IMR-90 (cell line): Measurements from ENCODE around the gene ITPKB. TPM values are rescaled to one million over a fixed set of nuclear protein-coding genes. Genes with fewer than 3 reads are reported as not detected.

ENCODE experiments used
- ATAC-seq: fragments of 200-7000 bp; cut with Tn5 transposase; 2 replicates; pipeline ENCODE4 v1.9.1; 2020; ENCODE audit warnings: low read depth, mild to moderate bottlenecking, moderate library complexity
- BruUV-seq: library from RNA; stranded (reverse); fragments of 400-500 nt; replicated peaks from 2 replicates; lab custom pipeline; 2021; lab: Mats Ljungman, UMichigan
- CTCF ChIA-PET: fragments of 300-600 bp; formaldehyde crosslinking; extraction: SDS; loops from one replicate; lab custom pipeline; 2021; ENCODE audit warnings: antibody characterized with exemption; lab: Yijun Ruan, JAX
- POLR2A ChIA-PET: fragments of 300-600 bp; sonication (Branson Sonifier 250); formaldehyde crosslinking; loops from one replicate; lab custom pipeline; 2022; ENCODE audit warnings: antibody characterized with exemption; ENCODE audit not compliant: unreplicated experiment; lab: Charles Lee
- DNase-seq: peaks from one replicate; pipeline ENCODE4 v3.0.0; 2013
- H2AFZ ChIP-seq: replicated peaks from 2 replicates; pipeline ENCODE3; 2013; ENCODE audit warnings: low read length, mild to moderate bottlenecking; ENCODE audit not compliant: poor library complexity
- H2AK5ac ChIP-seq: 2 replicates; pipeline ENCODE4 v1.6.1; 2013; ENCODE audit warnings: low read depth, low read length, inconsistent platforms
- H2AK9ac ChIP-seq: replicated peaks from 2 replicates; pipeline ENCODE3; 2013; ENCODE audit warnings: mild to moderate bottlenecking, low read depth, low read length, moderate library complexity; ENCODE audit not compliant: poor library complexity
- H2BK120ac ChIP-seq: 2 replicates; pipeline ENCODE4 v1.6.1; 2013; ENCODE audit warnings: low read depth, low read length, inconsistent platforms
- H2BK15ac ChIP-seq: 3 replicates; pipeline ENCODE4 v1.6.1; 2013; ENCODE audit warnings: low read depth, low read length, inconsistent platforms
- H2BK20ac ChIP-seq: 2 replicates; pipeline ENCODE4 v1.6.1; 2013; ENCODE audit warnings: low read depth, mild to moderate bottlenecking, inconsistent platforms, low read length, moderate library complexity
- H2BK5ac ChIP-seq: 2 replicates; pipeline ENCODE4 v1.6.1; 2013; ENCODE audit warnings: mild to moderate bottlenecking, low read depth, low read length, inconsistent platforms; ENCODE audit not compliant: poor library complexity, severe bottlenecking
- H3K14ac ChIP-seq: replicated peaks from 2 replicates; pipeline ENCODE4 v1.6.1; 2013; ENCODE audit warnings: low read depth, low read length, inconsistent platforms
- H3K18ac ChIP-seq: 2 replicates; pipeline ENCODE4 v1.6.1; 2013; ENCODE audit warnings: low read depth, low read length, control low read depth
- H3K23ac ChIP-seq: 2 replicates; pipeline ENCODE4 v1.6.1; 2013; ENCODE audit warnings: low read depth, low read length, inconsistent platforms
- H3K27ac ChIP-seq: 2 replicates; pipeline ENCODE4 v1.5.1; 2013; ENCODE audit warnings: mild to moderate bottlenecking, control low read depth, low read length; ENCODE audit not compliant: insufficient read depth
- H3K27me3 ChIP-seq: 2 replicates; pipeline ENCODE4 v1.6.1; 2013; ENCODE audit warnings: low read length; ENCODE audit not compliant: control insufficient read depth, insufficient read depth
- H3K36me3 ChIP-seq: 2 replicates; pipeline ENCODE4 v1.6.1; 2013; ENCODE audit warnings: low read length, mixed read lengths; ENCODE audit not compliant: control insufficient read depth, insufficient read depth
- H3K4ac ChIP-seq: 2 replicates; pipeline ENCODE4 v1.6.1; 2013; ENCODE audit warnings: low read depth, low read length, inconsistent platforms
- H3K4me1 ChIP-seq: 2 replicates; pipeline ENCODE4 v1.6.1; 2013; ENCODE audit warnings: low read length, mixed read lengths; ENCODE audit not compliant: control insufficient read depth, insufficient read depth
- H3K4me2 ChIP-seq: 2 replicates; pipeline ENCODE4 v1.6.1; 2013; ENCODE audit warnings: low read depth, mild to moderate bottlenecking, control low read depth, low read length, moderate library complexity
- H3K4me3 ChIP-seq: 2 replicates; pipeline ENCODE4 v1.5.1; 2013; ENCODE audit warnings: low read depth, mild to moderate bottlenecking, control low read depth, low read length, moderate library complexity; ENCODE audit not compliant: insufficient read depth
- H3K56ac ChIP-seq: 2 replicates; pipeline ENCODE4 v1.6.1; 2013; ENCODE audit warnings: low read length, inconsistent platforms; ENCODE audit not compliant: insufficient read depth; ENCODE audit errors: extremely low read depth
- H3K79me1 ChIP-seq, 2 experiments: 2 replicates each; pipeline ENCODE4 v1.6.1; 2013; ENCODE audit warnings: low read length in 2 of 2, inconsistent platforms in 1 of 2, low read depth in 1 of 2
- H3K9ac ChIP-seq: 2 replicates; pipeline ENCODE4 v1.6.1; 2013; ENCODE audit warnings: low read depth, low read length, control low read depth
- H3K9me1 ChIP-seq: 2 replicates; pipeline ENCODE4 v1.6.1; 2013; ENCODE audit warnings: low read length, inconsistent platforms; ENCODE audit not compliant: insufficient read depth
- H3K9me3 ChIP-seq: 2 replicates; pipeline ENCODE4 v1.6.1; 2013; ENCODE audit warnings: low read length; ENCODE audit not compliant: control insufficient read depth, insufficient read depth
- H4K20me1 ChIP-seq: 2 replicates; pipeline ENCODE4 v1.6.1; 2013; ENCODE audit warnings: low read length, inconsistent platforms; ENCODE audit not compliant: insufficient read depth
- H4K5ac ChIP-seq: 2 replicates; pipeline ENCODE4 v1.6.1; 2013; ENCODE audit warnings: mild to moderate bottlenecking, low read depth, low read length, control low read depth
- H4K8ac ChIP-seq, 2 experiments: 2 replicates each; pipeline ENCODE4 v1.6.1; 2013; ENCODE audit warnings: low read depth in 2 of 2, low read length in 2 of 2, control low read depth in 1 of 2, inconsistent platforms in 1 of 2
- H4K91ac ChIP-seq: 2 replicates; pipeline ENCODE4 v1.6.1; 2013; ENCODE audit warnings: low read depth, low read length, inconsistent platforms; ENCODE audit not compliant: insufficient read depth
- BHLHE40 ChIP-seq: fragments of 150-350 bp; IDR thresholded peaks from 2 replicates; pipeline ENCODE4 v1.6.1; 2016; ENCODE audit warnings: mild to moderate bottlenecking, low read depth, low read length
- CEBPB ChIP-seq: IDR thresholded peaks from 2 replicates; pipeline ENCODE4 v1.6.1; 2012; ENCODE audit warnings: low read depth, low read length, improper control_type of control experiment
- CHD1 ChIP-seq: IDR thresholded peaks from 2 replicates; pipeline ENCODE4 v1.6.1; 2012; ENCODE audit warnings: low read depth, low read length, improper control_type of control experiment
- CTCF ChIP-seq: conservative IDR thresholded peaks from 2 replicates; pipeline ENCODE4 v1.5.1; 2012; ENCODE audit warnings: mild to moderate bottlenecking, low read depth, low read length, improper control_type of control experiment
- ELK1 ChIP-seq: fragments of 150-350 bp; IDR thresholded peaks from 2 replicates; pipeline ENCODE4 v1.6.1; 2016; ENCODE audit warnings: low read depth, mild to moderate bottlenecking, low read length, moderate library complexity, borderline replicate concordance
- MAFK ChIP-seq: IDR thresholded peaks from 2 replicates; pipeline ENCODE4 v1.6.1; 2012; ENCODE audit warnings: low read depth, low read length, improper control_type of control experiment
- MAZ ChIP-seq: IDR thresholded peaks from 2 replicates; pipeline ENCODE4 v1.6.1; 2012; ENCODE audit warnings: low read depth, mild to moderate bottlenecking, low read length, improper control_type of control experiment, moderate library complexity, borderline replicate concordance
- MXI1 ChIP-seq: IDR thresholded peaks from 2 replicates; pipeline ENCODE4 v1.6.1; 2012; ENCODE audit warnings: low read depth, mild to moderate bottlenecking, low read length, moderate library complexity, borderline replicate concordance
- NFE2L2 ChIP-seq: fragments of 150-350 bp; IDR thresholded peaks from 2 replicates; pipeline ENCODE4 v1.6.1; 2016; ENCODE audit warnings: low read depth, mild to moderate bottlenecking, low read length
- POLR2A ChIP-seq: IDR thresholded peaks from 2 replicates; pipeline ENCODE4 v1.6.1; 2012; ENCODE audit warnings: mild to moderate bottlenecking, low read depth, low read length
- RAD21 ChIP-seq: IDR thresholded peaks from 2 replicates; pipeline ENCODE4 v1.6.1; 2012; ENCODE audit warnings: low read length, improper control_type of control experiment
- RCOR1 ChIP-seq: IDR thresholded peaks from 2 replicates; pipeline ENCODE4 v1.6.1; 2012; ENCODE audit warnings: mild to moderate bottlenecking, low read length, improper control_type of control experiment; ENCODE audit not compliant: insufficient replicate concordance
- RFX5 ChIP-seq: IDR thresholded peaks from 2 replicates; pipeline ENCODE4 v1.8.0; 2012; ENCODE audit warnings: low read depth, mild to moderate bottlenecking, low read length, moderate library complexity
- SMC3 ChIP-seq: fragments of 150-350 bp; IDR thresholded peaks from 2 replicates; pipeline ENCODE4 v1.6.1; 2016; ENCODE audit warnings: low read depth, mild to moderate bottlenecking, antibody characterized with exemption, low read length, moderate library complexity
- USF2 ChIP-seq: fragments of 150-350 bp; IDR thresholded peaks from 2 replicates; pipeline ENCODE4 v1.6.1; 2017; ENCODE audit warnings: mild to moderate bottlenecking, antibody characterized with exemption, low read length, low read depth
- WGBS, 2 experiments: methylation state at CpG; one replicate each; pipeline versions ENCODE4 v1.1.5 to v1.1.7; 2013; ENCODE audit warnings: missing lambda C conversion rate in 2 of 2; ENCODE audit not compliant: insufficient read length in 1 of 2; ENCODE audit errors: extremely low coverage in 2 of 2; 5-methylcytosine and 5-hydroxymethylcytosine counted together
- dilution Hi-C: fragments of 300-500 bp; cut with HindIII; formaldehyde crosslinking; loops from one replicate; pipeline ENCODE4 v1.14.3; 2018; ENCODE audit warnings: low sequenced_read_pairs; ENCODE audit not compliant: unreplicated experiment
- in situ Hi-C: fragments of 300-500 bp; cut with MboI; formaldehyde crosslinking; loops from 3 replicates; pipeline ENCODE4 v1.14.3; 2019; ENCODE audit warnings: low sequenced_read_pairs, inconsistent platforms, mixed read lengths
- intact Hi-C: fragments of 100-400 bp; cut with micrococcal nuclease; formaldehyde crosslinking; loops from 2 replicates; pipeline ENCODE4 v1.10.0; 2022
- polyA plus RNA-seq, 3 experiments: library from polyadenylated mRNA; depleted of rRNA; stranded (reverse); fragments of >200 nt; gene quantifications; 2 replicates each; pipeline ENCODE4 v1.2.3, GENCODE V29; 2012; ENCODE audit warnings: low replicate concordance in 1 of 3
- total RNA-seq: library from RNA; depleted of rRNA; stranded (reverse); fragments of >200 nt; gene quantifications from 2 replicates; pipeline ENCODE4 v1.2.3, GENCODE V29; 2012

ITPKB gene
- total and polyA plus RNA-seq, 2 of the 4 experiments (the other 2 are of a cell fraction), result 0.72 to 1.4 TPM

- dilution Hi-C loops (no loop called here), intact Hi-C loops (no loop called here), in situ Hi-C loops (no loop called here)
- Histone ChIP-seq H2BK20ac (no peak overlapping the region), H2BK5ac (no peak overlapping the region), H3K9me1 (peaks cover 23% of the 10 kb centered on the region), H3K56ac (no peak overlapping the region), H3K23ac (no peak overlapping the region), H3K14ac (peak overlapping the region; percentile 26; the same call in 1 of the 2 replicates), H2AK9ac (peak overlapping the region; percentile 51), H2BK120ac (no peak overlapping the region), H3K9me3 (no peaks in the 10 kb centered on the region), H4K20me1 (no peaks in the 10 kb centered on the region), H4K5ac (no peak overlapping the region), H3K4ac (peak overlapping the region; percentile 59; the same call in 1 of the 2 replicates), H3K4me2 (peak overlapping the region; percentile 57; the same call in 1 of the 2 replicates), H4K91ac (no peak overlapping the region), H3K18ac (no peak overlapping the region), H3K27me3 (no peaks in the 10 kb centered on the region), H3K79me1 (peaks cover 0 to 8% of the 10 kb centered on the region in 2 experiments; a peak in 2 of 4 replicates), H2BK15ac (no peak overlapping the region; the same call in 2 of the 3 replicates), H3K36me3 (no peaks in the 10 kb centered on the region), H3K27ac (no peak overlapping the region), H3K4me3 (no peak overlapping the region), H2AK5ac (no peak overlapping the region), H2AFZ (peak overlapping the region; percentile 29), H3K9ac (no peak overlapping the region), H3K4me1 (peaks cover 24% of the 10 kb centered on the region), H4K8ac (no peak overlapping the region)
- WGBS, 2 experiments, result 27% methylated on average over 3 of the region's 12 CpGs; no CpG with 5 or more reads in 1 of the 2 experiments
- no TSS peak for BruUV-seq
- DNase-seq (peak; percentile 92), ATAC-seq (peak; percentile 55)
- ChIA-PET POLR2A (no interaction called here), CTCF (no interaction called here)
- TF ChIP-seq RAD21, result no peak
- no peak for TF ChIP-seq RCOR1
- no peak for TF ChIP-seq SMC3
- 0 out of 2 replicates have a peak, but pooled peaks have one; percentile 30 for TF ChIP-seq NFE2L2
- no peak for TF ChIP-seq RFX5
- TF ChIP-seq USF2, result no peak
- no peak for TF ChIP-seq BHLHE40
- TF ChIP-seq CHD1, result no peak
- peak; percentile 52; the same call in 1 of the 2 replicates for TF ChIP-seq CEBPB
- TF ChIP-seq MXI1, result no peak
- 0 out of 2 replicates have a peak, but pooled peaks have one; percentile 35 for TF ChIP-seq MAZ
- no peak for TF ChIP-seq CTCF
- no peak for TF ChIP-seq POLR2A
- no peak for TF ChIP-seq ELK1
- peak; percentile 77 for TF ChIP-seq MAFK
Observed at GRCh38 chr1:226656601-226657277, 82.3 kb downstream of the ITPKB start.
